WTC11 (cell line): Measurements from ENCODE around the gene CFAP58. TPM values are rescaled to one million over a fixed set of nuclear protein-coding genes. Genes with fewer than 3 reads are reported as not detected.

Experiments used
- ATAC-seq: fragments of 200-7000 bp; cut with Tn5 transposase; 2 replicates; pipeline ENCODE4 v1.10.0; 2021; ENCODE audit warnings: mild to moderate bottlenecking, moderate library complexity
- CTCF ChIA-PET: fragments of 300-600 bp; sonication (Branson Sonifier 250); formaldehyde crosslinking; loops from one replicate; lab custom pipeline; 2021; ENCODE audit warnings: antibody characterized with exemption; lab: Charles Lee
- POLR2A ChIA-PET: fragments of 350-600 bp; sonication (Branson Sonifier 250); formaldehyde crosslinking; loops from one replicate; lab custom pipeline; 2021; ENCODE audit warnings: antibody characterized with exemption; lab: Charles Lee
- DNase-seq: peaks from one replicate; pipeline ENCODE4 v3.0.0; 2021; ENCODE audit warnings: low spot score
- H3K27ac Mint-ChIP-seq: 2 replicates; pipeline ENCODE4 v1.8.0; 2021; ENCODE audit warnings: mixed read lengths
- H3K27me3 Mint-ChIP-seq: 2 replicates; pipeline ENCODE4 v1.8.0; 2021; ENCODE audit warnings: low read depth, mild to moderate bottlenecking, moderate library complexity, mixed read lengths
- H3K36me3 Mint-ChIP-seq: 2 replicates; pipeline ENCODE4 v1.8.0; 2021; ENCODE audit warnings: mixed read lengths
- H3K4me1 Mint-ChIP-seq: 2 replicates; pipeline ENCODE4 v1.8.0; 2022; ENCODE audit warnings: mixed read lengths
- H3K4me3 Mint-ChIP-seq: 2 replicates; pipeline ENCODE4 v1.8.0; 2021; ENCODE audit warnings: mild to moderate bottlenecking, moderate library complexity, mixed read lengths
- H3K9me3 Mint-ChIP-seq: 2 replicates; pipeline ENCODE4 v1.8.0; 2021; ENCODE audit warnings: mixed read lengths
- CREM ChIP-seq: sonication (generic); formaldehyde crosslinking; IDR thresholded peaks from 2 replicates; pipeline ENCODE4 v1.8.1; 2022; ENCODE audit warnings: mild to moderate bottlenecking, missing genetic modification reagents, moderate library complexity
- E2F5 ChIP-seq: sonication (generic); formaldehyde crosslinking; IDR thresholded peaks from 2 replicates; pipeline ENCODE4 v1.8.1; 2022; ENCODE audit warnings: mild to moderate bottlenecking, moderate library complexity, missing genetic modification reagents
- ELF4 ChIP-seq: sonication (generic); formaldehyde crosslinking; IDR thresholded peaks from 2 replicates; pipeline ENCODE4 v1.8.1; 2022; ENCODE audit warnings: low read depth, mild to moderate bottlenecking, moderate library complexity, missing genetic modification reagents
- FOXK1 ChIP-seq: sonication (generic); formaldehyde crosslinking; IDR thresholded peaks from 2 replicates; pipeline ENCODE4 v1.8.0; 2022; ENCODE audit warnings: mild to moderate bottlenecking, moderate library complexity, missing genetic modification reagents
- JAZF1 ChIP-seq: fragments of 250-450 bp; sonication (Bioruptor Pico); IDR thresholded peaks from 2 replicates; pipeline ENCODE4 v1.9.0; 2021; ENCODE audit warnings: moderate library complexity, mild to moderate bottlenecking, inconsistent platforms
- JUN ChIP-seq: sonication (generic); formaldehyde crosslinking; IDR thresholded peaks from 2 replicates; pipeline ENCODE4 v1.8.0; 2023; ENCODE audit warnings: mild to moderate bottlenecking, missing genetic modification reagents
- MXD4 ChIP-seq: fragments of 250-450 bp; sonication (Bioruptor Pico); IDR thresholded peaks from 2 replicates; pipeline ENCODE4 v1.8.0; 2021; ENCODE audit warnings: mild to moderate bottlenecking, moderate library complexity, borderline replicate concordance
- NFYB ChIP-seq: sonication (generic); formaldehyde crosslinking; conservative IDR thresholded peaks from 2 replicates; pipeline ENCODE4 v1.8.0; 2022; ENCODE audit warnings: low read depth, missing genetic modification reagents
- NR2C2 ChIP-seq: sonication (generic); formaldehyde crosslinking; IDR thresholded peaks from 2 replicates; pipeline ENCODE4 v1.8.0; 2022; ENCODE audit warnings: mild to moderate bottlenecking, missing genetic modification reagents
- ZNF219 ChIP-seq: sonication (generic); formaldehyde crosslinking; IDR thresholded peaks from 2 replicates; pipeline ENCODE4 v1.8.0; 2023; ENCODE audit warnings: missing genetic modification reagents, mild to moderate bottlenecking, borderline replicate concordance
- ZNF281 ChIP-seq: sonication (generic); formaldehyde crosslinking; IDR thresholded peaks from 2 replicates; pipeline ENCODE4 v1.8.0; 2023; ENCODE audit warnings: mild to moderate bottlenecking, missing genetic modification reagents
- ZNF416 ChIP-seq: fragments of 250-450 bp; sonication (Bioruptor Pico); IDR thresholded peaks from 2 replicates; pipeline ENCODE4 v1.9.0; 2021; ENCODE audit warnings: mild to moderate bottlenecking, inconsistent platforms
- ZSCAN18 ChIP-seq: fragments of 250-450 bp; sonication (Bioruptor Pico); IDR thresholded peaks from 2 replicates; pipeline ENCODE4 v2.1.2; 2022; ENCODE audit warnings: mild to moderate bottlenecking, moderate library complexity
- total RNA-seq: library from RNA; stranded (reverse); gene quantifications from 3 replicates; pipeline ENCODE4 v1.2.3, GENCODE V29; 2021
- TF ChIP-seq, protein P1 (sequence below): sonication (generic); formaldehyde crosslinking; conservative IDR thresholded peaks from 2 replicates; pipeline ENCODE4 v1.8.1; 2023; ENCODE audit warnings: mild to moderate bottlenecking, low read depth, missing genetic modification reagents, moderate library complexity
- TF ChIP-seq, protein P2 (sequence below): sonication (generic); formaldehyde crosslinking; IDR thresholded peaks from 2 replicates; pipeline ENCODE4 v1.8.1; 2023; ENCODE audit warnings: mild to moderate bottlenecking, missing genetic modification reagents
- TF ChIP-seq, protein P3 (sequence below): sonication (generic); formaldehyde crosslinking; IDR thresholded peaks from 2 replicates; pipeline ENCODE4 v1.8.0; 2022; ENCODE audit warnings: mild to moderate bottlenecking, missing genetic modification reagents
- TF ChIP-seq, protein P4 (sequence below): sonication (generic); formaldehyde crosslinking; conservative IDR thresholded peaks from 2 replicates; pipeline ENCODE4 v1.8.1; 2022; ENCODE audit warnings: mild to moderate bottlenecking, missing genetic modification reagents

CFAP58 gene
- total RNA-seq, 1 experiment from 2014 or later: 1.0 TPM

DNA sequence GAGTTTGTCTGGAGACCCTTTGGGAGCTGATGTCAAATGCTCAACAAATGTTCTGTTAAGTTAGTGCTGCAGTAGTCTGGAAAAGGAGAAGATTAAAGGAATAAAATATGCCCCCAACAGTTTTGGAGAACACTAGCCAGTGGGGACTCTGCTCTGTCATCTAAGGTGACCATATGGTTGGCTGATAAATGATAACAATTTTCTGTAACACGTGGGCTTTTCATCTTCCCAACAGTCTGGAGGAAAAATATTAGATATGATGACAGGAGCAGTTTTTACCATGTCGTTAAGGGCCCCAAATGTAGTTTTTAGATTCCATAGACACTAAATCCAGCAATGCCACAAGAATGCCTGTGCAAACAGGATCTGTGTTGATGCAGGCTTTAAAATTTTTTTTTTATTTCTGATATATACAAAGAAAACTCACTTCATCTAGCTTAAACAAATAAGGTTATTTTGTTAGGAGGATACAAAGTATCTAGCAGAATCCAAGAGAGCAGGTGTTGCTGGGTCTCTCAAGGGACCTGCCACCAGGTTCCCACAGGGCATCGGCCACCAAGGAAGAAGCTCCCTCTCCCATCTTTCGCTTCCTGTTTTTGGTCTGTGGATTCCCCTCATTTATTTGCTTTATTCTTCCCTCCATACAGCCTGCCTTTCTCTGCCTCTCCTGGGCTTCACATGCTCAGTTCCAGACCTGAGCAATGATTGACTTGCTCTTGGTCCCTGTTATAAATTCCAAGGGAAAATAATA lies 6.2 kb upstream of the CFAP58 start:
- no peak for DNase-seq
- TF ChIP-seq ZNF416: no peak
- TF ChIP-seq JUN (CRISPR knock-in tag): no peak
- no peak for TF ChIP-seq FOXK1 (CRISPR knock-in tag)
- no peak for TF ChIP-seq E2F5 (CRISPR knock-in tag)
- Mint-ChIP-seq H3K4me3 (no peak overlapping the region), H3K9me3 (no peaks in the 10 kb centered on the region), H3K36me3 (no peaks in the 10 kb centered on the region), H3K27me3 (peaks cover 4% of the 10 kb centered on the region), H3K27ac (no peak overlapping the region), H3K4me1 (peaks cover 11% of the 10 kb centered on the region)
- no peak for ATAC-seq
- CTCF ChIA-PET: interaction anchor here (1.9 to 2.1 kb wide), 2 partner anchors 41 to 73 kb away, joined by 7 to 10 read pairs; no protein-coding TSS in a partner anchor
- POLR2A ChIA-PET: no interaction called here

GRCh38 chr10:104348601-104349000 lies 5.0 kb upstream of the CFAP58 start:
- H3K27me3 Mint-ChIP-seq: peaks cover 10% of the 10 kb centered on the region
- H3K4me3 Mint-ChIP-seq: no peak overlapping the region
- ChIA-PET CTCF (interaction anchor here (1.3 to 3.0 kb wide), 2 partner anchors 10 to 56 kb away, joined by 15 to 16 read pairs; partner anchors contain the start of gene ITPRIP), POLR2A (no interaction called here)
- DNase-seq: no peak
- no peaks in the 10 kb centered on the region for H3K9me3 Mint-ChIP-seq
- no peak overlapping the region for H3K27ac Mint-ChIP-seq
- no peaks in the 10 kb centered on the region for H3K36me3 Mint-ChIP-seq
- peaks cover 9% of the 10 kb centered on the region for H3K4me1 Mint-ChIP-seq
- no peak for TF ChIP-seq JAZF1 (CRISPR knock-in tag)
- TF ChIP-seq, protein P1, sequence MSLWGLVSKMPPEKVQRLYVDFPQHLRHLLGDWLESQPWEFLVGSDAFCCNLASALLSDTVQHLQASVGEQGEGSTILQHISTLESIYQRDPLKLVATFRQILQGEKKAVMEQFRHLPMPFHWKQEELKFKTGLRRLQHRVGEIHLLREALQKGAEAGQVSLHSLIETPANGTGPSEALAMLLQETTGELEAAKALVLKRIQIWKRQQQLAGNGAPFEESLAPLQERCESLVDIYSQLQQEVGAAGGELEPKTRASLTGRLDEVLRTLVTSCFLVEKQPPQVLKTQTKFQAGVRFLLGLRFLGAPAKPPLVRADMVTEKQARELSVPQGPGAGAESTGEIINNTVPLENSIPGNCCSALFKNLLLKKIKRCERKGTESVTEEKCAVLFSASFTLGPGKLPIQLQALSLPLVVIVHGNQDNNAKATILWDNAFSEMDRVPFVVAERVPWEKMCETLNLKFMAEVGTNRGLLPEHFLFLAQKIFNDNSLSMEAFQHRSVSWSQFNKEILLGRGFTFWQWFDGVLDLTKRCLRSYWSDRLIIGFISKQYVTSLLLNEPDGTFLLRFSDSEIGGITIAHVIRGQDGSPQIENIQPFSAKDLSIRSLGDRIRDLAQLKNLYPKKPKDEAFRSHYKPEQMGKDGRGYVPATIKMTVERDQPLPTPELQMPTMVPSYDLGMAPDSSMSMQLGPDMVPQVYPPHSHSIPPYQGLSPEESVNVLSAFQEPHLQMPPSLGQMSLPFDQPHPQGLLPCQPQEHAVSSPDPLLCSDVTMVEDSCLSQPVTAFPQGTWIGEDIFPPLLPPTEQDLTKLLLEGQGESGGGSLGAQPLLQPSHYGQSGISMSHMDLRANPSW (CRISPR knock-in tag): no peak
- TF ChIP-seq, protein P2, sequence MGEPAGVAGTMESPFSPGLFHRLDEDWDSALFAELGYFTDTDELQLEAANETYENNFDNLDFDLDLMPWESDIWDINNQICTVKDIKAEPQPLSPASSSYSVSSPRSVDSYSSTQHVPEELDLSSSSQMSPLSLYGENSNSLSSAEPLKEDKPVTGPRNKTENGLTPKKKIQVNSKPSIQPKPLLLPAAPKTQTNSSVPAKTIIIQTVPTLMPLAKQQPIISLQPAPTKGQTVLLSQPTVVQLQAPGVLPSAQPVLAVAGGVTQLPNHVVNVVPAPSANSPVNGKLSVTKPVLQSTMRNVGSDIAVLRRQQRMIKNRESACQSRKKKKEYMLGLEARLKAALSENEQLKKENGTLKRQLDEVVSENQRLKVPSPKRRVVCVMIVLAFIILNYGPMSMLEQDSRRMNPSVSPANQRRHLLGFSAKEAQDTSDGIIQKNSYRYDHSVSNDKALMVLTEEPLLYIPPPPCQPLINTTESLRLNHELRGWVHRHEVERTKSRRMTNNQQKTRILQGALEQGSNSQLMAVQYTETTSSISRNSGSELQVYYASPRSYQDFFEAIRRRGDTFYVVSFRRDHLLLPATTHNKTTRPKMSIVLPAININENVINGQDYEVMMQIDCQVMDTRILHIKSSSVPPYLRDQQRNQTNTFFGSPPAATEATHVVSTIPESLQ (CRISPR knock-in tag): no peak
- TF ChIP-seq, protein P3, sequence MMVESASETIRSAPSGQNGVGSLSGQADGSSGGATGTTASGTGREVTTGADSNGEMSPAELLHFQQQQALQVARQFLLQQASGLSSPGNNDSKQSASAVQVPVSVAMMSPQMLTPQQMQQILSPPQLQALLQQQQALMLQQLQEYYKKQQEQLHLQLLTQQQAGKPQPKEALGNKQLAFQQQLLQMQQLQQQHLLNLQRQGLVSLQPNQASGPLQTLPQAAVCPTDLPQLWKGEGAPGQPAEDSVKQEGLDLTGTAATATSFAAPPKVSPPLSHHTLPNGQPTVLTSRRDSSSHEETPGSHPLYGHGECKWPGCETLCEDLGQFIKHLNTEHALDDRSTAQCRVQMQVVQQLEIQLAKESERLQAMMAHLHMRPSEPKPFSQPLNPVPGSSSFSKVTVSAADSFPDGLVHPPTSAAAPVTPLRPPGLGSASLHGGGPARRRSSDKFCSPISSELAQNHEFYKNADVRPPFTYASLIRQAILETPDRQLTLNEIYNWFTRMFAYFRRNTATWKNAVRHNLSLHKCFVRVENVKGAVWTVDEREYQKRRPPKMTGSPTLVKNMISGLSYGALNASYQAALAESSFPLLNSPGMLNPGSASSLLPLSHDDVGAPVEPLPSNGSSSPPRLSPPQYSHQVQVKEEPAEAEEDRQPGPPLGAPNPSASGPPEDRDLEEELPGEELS (CRISPR knock-in tag): no peak
- no peak for TF ChIP-seq NR2C2 (CRISPR knock-in tag)
- TF ChIP-seq ZSCAN18 (CRISPR knock-in tag): no peak
- TF ChIP-seq NFYB: no peak
- no peak for TF ChIP-seq ZNF281 (CRISPR knock-in tag)
- TF ChIP-seq MXD4 (CRISPR knock-in tag): no peak
- TF ChIP-seq CREM (CRISPR knock-in tag): no peak
- no peak for TF ChIP-seq ELF4
- TF ChIP-seq, protein P4, sequence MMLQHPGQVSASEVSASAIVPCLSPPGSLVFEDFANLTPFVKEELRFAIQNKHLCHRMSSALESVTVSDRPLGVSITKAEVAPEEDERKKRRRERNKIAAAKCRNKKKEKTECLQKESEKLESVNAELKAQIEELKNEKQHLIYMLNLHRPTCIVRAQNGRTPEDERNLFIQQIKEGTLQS (CRISPR knock-in tag): no peak
- no peak for TF ChIP-seq ZNF219
- ATAC-seq: no peak
